HG03159 (cell line): ENCODE measurements around the gene MYH15.
A peak's percentile ranks its signal among the peaks of the same experiment; 100 is the strongest.

Experiments used
- ATAC-seq: cut with Tn5 transposase; IDR thresholded peaks from one replicate; pipeline ENCODE4 v1.9.1; 2021; ENCODE audit warnings: mild to moderate bottlenecking, moderate library complexity; ENCODE audit not compliant: unreplicated experiment

MYH15 gene

DNA sequence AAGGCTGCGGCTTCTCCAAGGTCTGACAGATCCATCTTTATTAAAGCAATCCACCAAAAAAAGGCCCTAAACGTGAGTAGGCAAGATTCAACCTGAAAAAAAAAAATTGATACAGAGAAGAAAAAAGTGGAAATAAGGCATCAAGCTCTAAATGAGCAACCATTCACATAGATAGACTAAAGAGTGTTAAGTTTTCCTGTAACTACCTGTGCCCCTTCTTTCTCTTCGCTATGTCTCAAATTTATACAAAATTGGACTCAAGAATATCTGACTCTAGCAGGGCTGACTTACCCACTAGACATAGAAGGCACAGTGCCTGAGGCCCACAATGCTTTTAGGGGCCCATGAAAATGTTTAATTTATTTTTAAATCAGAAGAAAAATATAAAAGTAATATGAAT lies at the start of gene MYH15:
MYH15 (minus strand) TSS at position 101 of the 400 bp plus-strand sequence; CDS start at position 35, 66 bp downstream.
- no peak for ATAC-seq

DNA sequence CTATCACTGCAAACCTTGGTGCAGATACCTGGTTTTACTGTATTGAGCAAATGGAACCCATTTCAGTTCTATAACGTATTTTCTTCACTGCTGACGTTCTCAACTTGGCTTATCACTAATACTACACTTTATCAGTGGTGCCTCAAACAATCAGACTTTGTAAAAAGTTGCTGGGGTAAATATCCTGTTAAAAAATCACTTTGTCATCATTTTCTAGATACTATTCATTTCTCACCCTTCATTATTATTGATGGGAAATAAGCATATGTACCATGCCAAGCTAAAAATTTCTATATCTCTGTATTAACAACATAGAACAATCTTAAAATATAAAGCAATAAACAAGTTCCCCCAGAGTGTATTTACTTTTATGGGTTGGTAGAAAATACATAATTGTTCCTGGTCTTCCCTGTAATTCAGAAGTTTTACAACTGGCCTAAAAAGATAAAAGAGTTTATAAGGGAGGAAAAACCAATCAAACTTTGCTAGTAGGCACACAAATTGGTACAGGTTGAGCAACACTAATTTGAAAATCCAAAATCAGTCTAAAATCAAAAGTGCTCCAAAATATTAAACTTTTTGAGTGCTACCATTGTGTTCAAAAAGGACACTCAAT lies 45.7 kb upstream of the MYH15 start:
- no peak for ATAC-seq

DNA sequence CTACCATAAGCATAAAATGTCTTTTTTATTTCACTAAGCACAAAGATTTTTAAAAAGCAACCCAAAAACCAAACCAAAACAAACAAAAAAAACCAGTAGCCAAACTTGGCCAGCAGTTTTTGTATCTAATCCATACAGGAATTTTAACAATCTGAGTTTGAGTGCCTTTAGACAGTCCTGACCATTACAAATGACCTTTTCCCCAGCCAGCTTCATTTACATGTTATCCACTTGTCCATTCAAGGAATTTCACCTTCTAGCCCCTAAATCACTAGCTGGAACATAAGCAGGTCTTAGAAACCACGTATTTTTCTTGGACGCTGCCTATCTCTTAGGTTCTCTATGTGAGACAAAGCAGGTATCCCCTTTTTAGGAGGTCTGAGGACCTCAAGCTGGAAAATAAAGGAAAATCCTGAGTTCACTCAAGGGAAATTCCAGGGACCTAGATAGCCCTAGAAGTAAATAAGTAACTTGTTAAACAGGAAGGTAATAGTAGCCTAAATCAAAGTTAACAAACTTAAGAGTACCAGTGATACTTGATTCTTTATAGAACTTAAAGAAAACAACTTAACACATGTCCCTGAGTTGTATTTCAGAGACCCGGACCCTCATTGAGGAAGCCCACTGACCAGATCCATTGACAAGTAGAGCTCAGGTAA lies 44.6 kb upstream of the MYH15 start:
- ATAC-seq, result no peak

DNA sequence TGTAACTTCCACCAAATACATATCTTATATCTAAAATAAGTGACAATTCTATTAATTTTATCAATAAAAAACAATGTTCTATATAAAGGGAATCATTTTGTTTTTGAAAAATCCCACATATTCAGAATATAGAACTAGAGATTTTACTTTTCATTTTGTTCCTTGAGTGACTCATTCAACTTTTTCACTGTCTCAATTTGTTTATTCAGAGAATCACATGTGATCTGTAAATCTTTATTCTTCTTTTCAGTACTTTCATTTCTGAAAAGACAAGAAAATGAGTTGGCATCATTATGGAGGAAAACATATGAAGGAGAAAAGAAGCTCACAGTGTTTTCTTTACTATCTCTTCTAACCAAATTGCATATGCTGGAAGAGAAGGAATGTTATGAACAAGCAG lies 43.8 kb upstream of the MYH15 start:
- no peak for ATAC-seq

DNA sequence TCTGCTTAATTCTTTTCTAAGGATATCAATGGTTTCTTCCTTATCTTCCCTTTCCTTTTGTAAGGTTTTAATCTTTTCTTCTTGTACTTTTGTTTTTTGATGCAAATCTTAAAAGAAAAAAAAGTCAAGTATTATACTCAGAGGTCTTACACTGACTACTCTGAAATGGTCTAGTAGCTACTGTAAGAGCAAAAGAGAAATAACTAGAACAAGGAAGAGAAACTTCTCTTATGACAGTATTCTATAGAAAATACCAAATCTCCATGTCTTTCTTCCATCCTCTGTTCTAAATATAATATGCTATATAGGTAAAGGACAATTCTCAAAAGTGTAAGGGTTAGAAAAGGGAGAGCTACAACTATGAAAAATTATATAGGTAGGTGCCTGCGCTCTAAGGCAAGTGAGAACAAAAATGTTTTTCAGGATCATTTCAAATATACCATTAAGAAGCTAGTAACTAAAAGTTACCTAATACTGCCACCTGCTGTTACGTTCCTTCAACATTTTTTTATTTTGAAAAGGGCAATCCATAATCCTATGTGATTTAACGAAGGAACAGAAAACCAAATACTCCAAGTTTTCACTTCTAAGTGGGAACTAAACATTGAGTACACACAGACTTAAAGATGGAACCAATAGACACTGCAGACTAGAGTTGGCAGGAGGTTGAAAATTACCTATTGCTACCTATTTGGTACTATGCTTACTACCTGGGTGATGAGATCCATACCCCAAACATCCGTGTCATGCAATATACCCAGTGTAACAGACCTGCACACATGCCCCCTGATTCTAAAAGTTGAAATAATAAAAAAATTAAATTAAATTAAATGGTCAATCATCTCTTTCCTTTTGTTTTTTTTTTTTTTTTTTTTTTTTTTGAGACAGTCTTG lies 42.1 kb upstream of the MYH15 start:
- peak; percentile 53 for ATAC-seq

DNA sequence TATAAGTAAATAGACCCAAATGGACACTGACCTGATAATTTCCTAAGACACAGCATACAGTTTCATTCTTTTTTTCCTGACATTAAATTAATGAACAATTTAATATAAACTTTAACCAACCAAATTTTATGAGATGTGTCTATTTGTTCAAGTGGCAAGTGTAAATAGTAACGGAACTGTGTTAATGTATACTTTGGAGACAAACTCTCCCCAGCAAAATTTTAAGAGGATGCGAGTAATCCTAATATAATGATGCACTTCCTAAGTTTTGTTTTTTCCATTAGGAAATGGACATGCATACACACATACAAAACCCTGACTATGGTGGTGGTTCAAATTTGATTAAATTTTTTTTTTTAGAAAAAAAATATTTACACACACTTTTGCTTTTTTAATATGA lies 38.5 kb upstream of the MYH15 start:
- ATAC-seq, result no peak

DNA sequence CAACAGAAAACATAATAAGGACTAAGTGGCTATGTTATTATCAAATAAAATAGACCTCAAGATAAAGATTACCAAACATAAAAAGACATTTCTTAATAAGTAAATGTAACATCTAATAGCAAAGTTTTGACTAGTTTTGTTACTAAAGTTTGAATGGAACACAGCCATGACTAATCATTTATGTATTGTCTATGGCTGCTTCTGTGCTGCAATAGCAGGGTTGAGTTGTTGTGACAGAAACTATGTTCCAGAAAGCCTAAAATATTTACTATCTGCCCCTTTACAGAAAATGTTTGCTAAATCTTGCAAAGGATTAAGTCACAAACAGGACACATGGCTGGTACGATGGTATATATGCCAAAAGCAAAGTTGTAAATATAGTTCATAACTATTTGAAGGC lies 37.9 kb upstream of the MYH15 start:
- no peak for ATAC-seq

DNA sequence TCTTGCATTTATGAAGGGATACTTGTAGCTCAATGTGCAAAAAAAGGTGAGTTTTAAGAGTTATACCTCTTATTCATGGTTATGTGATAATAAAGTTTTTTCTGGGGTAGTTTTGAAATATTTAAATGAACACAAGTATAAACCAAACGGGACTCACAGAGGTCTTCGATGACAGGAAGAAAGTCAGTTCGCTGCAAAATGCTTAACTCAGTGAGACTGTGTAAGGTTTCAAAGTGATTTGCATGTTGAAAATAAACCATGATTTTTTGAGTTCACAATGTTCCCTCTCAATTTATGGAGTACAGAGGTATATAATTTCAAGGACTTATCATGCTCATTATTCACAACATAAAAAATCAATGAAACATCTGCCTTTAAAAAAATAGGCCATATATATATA lies 36.3 kb upstream of the MYH15 start:
- ATAC-seq, result no peak

DNA sequence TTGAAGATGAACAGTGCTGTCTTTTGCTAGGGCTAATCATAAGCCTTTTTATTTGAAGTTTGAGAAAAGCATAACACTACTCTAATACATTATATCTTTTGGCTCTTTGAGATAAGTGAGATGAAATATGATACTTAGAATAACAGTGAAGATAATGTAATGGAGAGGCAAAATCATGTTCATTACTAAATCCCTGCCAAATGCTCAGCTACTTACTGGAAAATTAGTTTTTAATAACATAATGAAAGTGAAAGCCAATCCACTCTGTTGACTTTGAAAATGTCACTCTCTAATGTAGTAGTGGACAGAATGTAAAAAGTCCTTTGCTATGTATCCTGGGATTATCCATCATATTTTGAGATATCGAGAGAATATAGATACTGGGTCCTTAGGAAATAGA lies 35.9 kb upstream of the MYH15 start:
- no peak for ATAC-seq

DNA sequence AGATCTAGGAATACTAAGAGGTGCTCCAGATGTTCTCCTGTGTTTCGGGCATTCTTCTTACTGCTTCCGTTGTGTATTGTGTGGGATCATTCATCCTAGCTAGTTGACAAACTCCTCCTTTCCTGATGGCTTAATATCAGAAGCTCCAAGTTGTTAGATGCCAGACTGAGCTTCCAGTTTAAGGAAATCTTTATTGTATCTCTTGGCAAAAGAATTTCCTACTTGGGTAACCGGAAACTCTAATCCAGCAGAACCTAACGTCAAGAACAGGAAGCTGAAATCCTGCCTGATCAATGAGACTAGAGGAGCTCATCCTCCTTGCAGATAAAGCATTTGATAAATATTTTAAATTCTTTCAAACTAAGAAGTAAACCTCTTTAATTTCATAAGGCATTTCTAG lies 27.7 kb upstream of the MYH15 start:
- ATAC-seq, result no peak

DNA sequence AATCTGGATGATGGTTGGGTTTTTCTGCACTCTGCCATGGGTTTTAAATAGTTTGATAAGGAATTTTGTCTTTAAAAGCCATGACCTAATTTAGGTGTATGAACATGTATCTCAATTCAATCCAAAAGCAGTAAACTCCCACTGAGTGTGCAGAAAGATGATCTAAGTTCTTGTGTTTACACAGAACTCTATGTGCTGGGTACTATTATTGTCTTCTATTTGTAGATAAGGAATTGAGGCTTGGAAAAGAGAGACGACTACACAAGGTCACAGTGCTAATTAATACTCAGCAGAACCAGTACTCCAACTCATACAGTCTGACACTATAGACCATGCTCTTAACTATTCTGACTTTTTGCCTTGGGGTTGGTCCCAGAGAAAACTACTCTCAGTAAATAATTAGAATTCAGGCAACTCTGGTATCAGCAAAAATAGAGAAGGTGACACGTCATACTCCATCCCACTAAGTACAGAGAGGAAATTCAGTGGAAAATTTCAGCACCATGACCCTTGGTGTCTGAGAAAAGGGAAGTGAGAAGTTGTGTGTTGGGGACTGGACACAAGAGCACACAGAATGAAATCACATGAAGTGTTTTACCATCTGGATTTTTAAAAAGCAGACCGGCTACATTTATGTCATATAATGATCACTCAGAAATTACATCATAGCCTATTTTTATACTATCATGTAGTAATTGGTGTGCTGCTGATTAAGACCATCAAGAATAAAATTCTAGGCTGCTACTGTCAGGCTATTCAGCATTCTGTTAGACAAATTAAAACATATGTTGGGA lies 18.3 kb upstream of the MYH15 start:
- peak; percentile 90 for ATAC-seq

DNA sequence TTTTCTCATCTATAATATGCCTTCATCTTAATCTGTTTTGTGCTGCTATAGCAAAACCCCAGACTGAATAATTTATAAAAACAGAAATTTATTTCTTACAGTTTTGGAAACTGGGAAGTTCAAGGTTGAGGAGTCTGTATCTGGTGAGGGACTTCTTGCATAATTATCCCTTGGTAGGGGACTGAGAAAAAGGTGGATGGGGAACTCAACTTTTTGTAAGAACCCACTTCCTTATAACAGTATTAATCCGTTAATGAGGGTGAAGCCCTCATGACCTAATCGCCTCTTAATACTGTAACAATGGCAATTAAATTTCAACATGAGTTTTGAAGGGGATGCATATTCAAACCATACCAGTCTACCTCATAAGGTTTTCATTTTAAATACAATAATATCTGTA lies 17.4 kb upstream of the MYH15 start:
- ATAC-seq, result no peak

DNA sequence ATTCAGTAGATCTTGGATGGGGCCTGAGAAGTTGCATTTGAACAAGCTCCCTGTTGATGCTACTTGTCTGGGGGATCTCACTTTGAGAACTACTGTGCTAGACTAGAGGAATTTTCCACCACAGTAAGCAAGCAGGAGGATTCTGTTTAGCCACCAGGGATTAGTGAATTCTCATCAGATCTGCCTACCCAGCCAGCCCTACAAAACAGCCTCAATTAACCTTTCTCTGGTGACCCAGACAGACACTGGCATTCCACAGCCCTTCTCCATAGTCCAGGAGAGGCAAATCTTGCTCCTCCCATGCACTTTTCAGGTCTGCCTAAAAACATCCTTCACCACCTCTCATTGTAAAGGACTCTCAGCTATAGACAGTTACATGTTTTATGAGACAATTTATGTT lies 16.7 kb upstream of the MYH15 start:
- no peak for ATAC-seq

DNA sequence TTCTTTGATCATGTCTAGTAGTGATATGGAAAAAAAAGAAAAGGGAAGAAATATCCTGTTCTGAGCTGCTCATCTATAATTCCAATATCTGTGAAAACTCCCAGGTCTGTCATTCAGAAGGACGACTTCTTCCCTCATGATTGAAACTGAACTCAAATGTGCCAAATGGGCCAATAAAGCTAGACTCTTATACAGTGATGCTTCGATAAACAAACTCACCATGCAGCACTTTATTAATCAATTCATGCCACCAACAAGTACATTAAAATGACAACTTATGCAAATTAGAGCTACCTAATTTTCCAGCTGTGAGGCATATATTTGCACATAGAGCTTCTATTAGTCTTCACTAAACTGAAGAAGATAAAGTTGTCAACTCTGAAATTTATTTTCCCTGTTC lies 15.6 kb upstream of the MYH15 start:
- no peak for ATAC-seq

DNA sequence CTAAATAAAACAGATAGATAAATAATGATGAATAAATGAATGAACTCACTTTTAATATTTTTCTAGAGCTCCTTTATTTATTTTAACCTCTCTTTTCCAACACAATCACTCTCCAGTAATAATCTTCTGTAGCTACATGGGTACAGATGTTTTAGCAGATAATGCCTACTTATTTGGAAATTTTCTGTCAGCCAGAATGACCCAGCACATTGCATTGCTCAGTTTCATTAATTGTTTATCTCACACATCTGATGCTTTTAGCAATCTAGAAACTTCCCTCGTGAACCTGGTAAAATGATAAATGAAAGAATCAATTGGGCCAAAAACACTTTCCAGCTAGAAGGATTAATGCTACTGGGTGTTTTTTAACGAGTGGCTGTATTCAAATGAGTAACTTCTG lies 14.9 kb upstream of the MYH15 start:
- no peak for ATAC-seq

DNA sequence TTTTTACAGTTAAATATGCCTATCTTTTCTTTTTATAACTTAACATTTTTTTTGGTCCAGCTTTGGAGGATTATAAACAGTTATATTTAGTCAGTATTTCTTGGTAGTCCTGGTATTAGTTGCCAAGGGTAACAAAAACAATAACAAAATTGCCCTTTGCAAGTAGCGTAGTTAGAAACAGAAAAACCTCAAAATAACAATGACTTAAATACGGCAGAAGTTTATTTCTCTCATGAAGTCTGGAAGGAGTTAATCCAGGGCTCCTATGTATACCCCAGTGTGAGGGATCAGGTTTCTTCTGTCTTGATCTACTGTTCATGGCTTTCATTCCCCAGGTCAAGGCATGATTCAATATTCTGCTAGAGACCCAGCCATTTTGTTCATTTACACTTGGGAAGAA lies 14.1 kb upstream of the MYH15 start:
- ATAC-seq, result no peak

DNA sequence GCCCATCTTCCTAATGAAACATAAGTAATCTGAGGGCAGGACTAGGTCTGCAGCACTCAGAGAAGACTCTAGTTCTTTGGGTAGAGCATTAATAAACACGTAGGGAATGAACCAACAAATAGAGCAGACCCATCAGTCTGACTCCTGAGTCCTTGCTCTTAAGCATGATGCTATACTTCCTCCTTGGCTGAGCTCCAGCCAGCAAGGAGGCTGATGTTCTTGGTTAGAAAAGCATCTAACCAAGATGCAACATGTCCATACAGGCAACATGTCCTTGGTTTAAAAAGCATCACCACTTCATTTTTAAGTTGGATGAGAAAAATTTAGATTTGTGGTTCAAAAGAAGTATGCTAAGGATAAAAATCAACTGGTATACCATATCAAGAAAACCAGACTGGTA lies 8.5 kb upstream of the MYH15 start:
- ATAC-seq, result no peak

DNA sequence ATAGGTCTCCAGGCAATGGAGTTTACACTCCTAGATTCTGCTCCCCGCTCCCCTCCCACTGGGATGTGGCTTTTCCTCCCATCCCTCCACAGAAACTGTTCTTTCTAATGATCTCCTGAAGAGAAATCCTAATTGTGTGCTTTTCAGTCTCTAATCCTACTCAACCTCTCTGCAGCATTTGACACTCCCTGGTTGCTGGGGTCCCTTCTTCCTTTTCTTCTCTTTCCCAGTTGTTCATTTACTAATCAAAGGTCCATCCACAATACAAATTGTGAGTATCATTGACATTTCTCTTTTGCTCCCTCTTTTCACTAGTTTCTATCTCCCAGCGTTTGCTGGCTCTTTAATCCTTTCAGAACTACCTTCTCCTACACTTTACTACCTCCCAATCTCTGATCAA lies 6.5 kb upstream of the MYH15 start:
- no peak for ATAC-seq

DNA sequence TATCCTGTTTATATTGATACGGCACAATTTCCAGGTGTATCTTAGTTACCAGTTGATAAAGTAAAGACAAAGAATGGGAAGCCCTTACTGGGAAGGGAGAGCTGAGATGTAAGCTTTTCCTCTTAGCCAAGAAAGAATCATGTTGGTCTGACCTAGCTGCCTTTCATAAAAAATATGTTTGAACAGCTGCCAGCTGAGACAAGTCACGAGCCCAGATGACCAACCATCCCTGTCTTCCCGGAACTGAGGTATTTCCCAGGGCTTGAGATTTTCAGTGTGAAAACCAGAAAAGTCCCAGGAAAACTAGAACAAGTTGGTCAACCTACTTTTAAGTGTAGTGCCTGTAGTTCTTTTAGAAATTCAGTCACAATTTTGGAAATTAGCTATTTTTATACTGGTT lies 3.6 kb upstream of the MYH15 start:
- no peak for ATAC-seq

DNA sequence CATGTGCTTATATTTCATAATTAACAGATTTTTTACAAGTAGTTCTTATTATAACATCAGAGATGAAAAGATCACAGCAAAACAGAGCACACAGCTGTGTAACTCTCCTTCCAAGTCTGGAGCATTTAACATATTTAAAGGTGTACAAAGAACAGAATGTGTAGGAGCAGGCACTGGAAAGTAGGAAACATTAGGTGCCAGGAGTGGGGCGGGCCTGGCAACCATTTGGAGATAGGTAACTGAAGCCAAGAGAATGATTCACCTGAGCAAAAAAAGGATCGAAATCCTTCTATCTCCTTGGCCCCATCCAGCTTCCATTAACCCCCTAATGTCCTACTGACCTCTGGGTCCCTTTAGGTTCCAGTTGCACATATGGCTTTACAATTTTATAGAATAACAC lies 2.3 kb upstream of the MYH15 start:
- ATAC-seq, result no peak

DNA sequence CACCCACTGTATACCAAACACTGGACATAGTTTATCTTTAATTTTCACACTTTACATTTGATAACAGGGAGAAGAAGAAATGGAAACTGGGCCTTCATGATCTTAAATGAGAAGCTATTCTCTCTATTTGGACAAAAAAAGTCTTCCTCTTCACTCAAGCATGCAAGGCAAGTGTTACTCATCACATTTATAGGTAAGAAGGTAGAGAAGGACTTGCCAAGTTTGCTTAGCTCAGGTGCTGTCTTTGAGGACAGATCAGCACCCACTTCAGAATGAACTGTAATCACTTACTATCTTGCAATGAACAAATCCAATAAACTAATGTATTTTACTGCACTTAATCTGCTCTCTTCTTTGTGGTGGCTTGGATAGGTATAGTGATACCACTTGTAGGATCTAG lies 1.1 kb upstream of the MYH15 start:
- no peak for ATAC-seq
